Peyer's patch (tissue), 4 donors: ENCODE results near the gene CACNA2D3. TPM values are rescaled to one million over a fixed set of nuclear protein-coding genes. Genes with fewer than 3 reads are reported as not detected.

Experiments
- DNase-seq, 3 donors: peaks; one replicate each; pipeline ENCODE4 v3.0.0-alpha.2; 2017 to 2019
- H3K27ac ChIP-seq, 4 donors: fragments of 200-600 bp; sonication (generic); one replicate each; pipeline ENCODE4 v1.5.1; 2016 to 2019
- H3K27me3 ChIP-seq, 2 donors: fragments of 200-600 bp; sonication (generic); one replicate each; pipeline ENCODE4 v1.5.1; 2019
- H3K36me3 ChIP-seq, 3 donors: fragments of 200-600 bp; sonication (generic); one replicate each; pipeline ENCODE4 v1.5.1; 2016 to 2019
- H3K4me1 ChIP-seq, 4 donors: fragments of 200-600 bp; sonication (generic); one replicate each; pipeline ENCODE4 v1.5.1; 2016 to 2019
- H3K4me3 ChIP-seq, 4 donors: fragments of 200-600 bp; sonication (generic); 1 replicate in 3 of 4; 2 replicates in 1 of 4; pipeline ENCODE4 v1.5.1; 2016 to 2019; ENCODE audit warnings: mild to moderate bottlenecking in 1 of 4
- H3K9me3 ChIP-seq, 4 donors: fragments of 200-600 bp; sonication (generic); one replicate each; pipeline ENCODE4 v1.5.1; 2016 to 2019; ENCODE audit warnings: mild to moderate bottlenecking in 1 of 4
- POLR2A ChIP-seq, 2 donors: fragments of 450-650 bp; IDR thresholded peaks; one replicate each; pipeline ENCODE4 v1.5.1; 2017; ENCODE audit warnings: antibody characterized with exemption in 2 of 2, mild to moderate bottlenecking in 2 of 2, moderate library complexity in 2 of 2
- total RNA-seq, 4 donors: library from RNA; depleted of rRNA; stranded (reverse); fragments of >200 nt; gene quantifications; one replicate each; pipeline ENCODE4 v1.1.0, GENCODE V29; 2016
- TF ChIP-seq, protein P1 (sequence below), 6 experiments: fragments of 450-650 bp in 4 of 6; fragments of 200-600 bp in 2 of 6; sonication (generic) in 1 of 6; IDR thresholded peaks; one replicate each; pipeline ENCODE4 v1.5.1; 2017 to 2019; ENCODE audit warnings: antibody characterized with exemption in 6 of 6, mild to moderate bottlenecking in 3 of 6, moderate library complexity in 1 of 6

CACNA2D3 gene
- total RNA-seq, 4 donors from 2014 or later = 0.27 to 5.0 TPM; not detected in 2

- Histone ChIP-seq H3K9me3 (no peaks in the 10 kb centered on the region), H3K27ac (no peak overlapping the region), H3K4me3 (no peak overlapping the region), H3K4me1 (no peaks in the 10 kb centered on the region), H3K27me3 (no peaks in the 10 kb centered on the region), H3K36me3 (no peaks in the 10 kb centered on the region)
- DNase-seq = no peak
- TF ChIP-seq POLR2A (IDR thresholded peaks at IDR 0.05) = no peak
- TF ChIP-seq, protein P1, sequence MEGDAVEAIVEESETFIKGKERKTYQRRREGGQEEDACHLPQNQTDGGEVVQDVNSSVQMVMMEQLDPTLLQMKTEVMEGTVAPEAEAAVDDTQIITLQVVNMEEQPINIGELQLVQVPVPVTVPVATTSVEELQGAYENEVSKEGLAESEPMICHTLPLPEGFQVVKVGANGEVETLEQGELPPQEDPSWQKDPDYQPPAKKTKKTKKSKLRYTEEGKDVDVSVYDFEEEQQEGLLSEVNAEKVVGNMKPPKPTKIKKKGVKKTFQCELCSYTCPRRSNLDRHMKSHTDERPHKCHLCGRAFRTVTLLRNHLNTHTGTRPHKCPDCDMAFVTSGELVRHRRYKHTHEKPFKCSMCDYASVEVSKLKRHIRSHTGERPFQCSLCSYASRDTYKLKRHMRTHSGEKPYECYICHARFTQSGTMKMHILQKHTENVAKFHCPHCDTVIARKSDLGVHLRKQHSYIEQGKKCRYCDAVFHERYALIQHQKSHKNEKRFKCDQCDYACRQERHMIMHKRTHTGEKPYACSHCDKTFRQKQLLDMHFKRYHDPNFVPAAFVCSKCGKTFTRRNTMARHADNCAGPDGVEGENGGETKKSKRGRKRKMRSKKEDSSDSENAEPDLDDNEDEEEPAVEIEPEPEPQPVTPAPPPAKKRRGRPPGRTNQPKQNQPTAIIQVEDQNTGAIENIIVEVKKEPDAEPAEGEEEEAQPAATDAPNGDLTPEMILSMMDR (IDR thresholded peaks at IDR 0.05) = no peak
Observed at GRCh38 chr3:54574906-54575617, 452.7 kb downstream of the CACNA2D3 start.

DNA sequence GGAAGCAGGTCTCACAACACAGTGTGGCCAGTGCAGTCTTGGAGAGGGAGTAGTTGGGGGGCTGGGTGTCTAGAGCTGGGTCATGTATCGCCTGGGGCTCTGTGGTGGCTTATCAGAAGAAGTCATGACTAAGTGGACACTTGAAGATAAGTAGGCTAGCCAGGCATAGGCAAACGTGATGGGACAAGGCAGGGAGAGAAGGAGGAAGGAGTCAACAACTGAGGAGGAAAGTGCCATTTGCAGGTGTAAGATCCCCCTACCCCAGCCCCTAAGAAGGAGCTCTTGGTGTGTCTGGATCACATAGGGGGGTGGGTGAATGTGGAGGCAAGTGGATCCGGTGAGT is 453.2 kb downstream of the CACNA2D3 start:
- TF ChIP-seq, protein P1 (IDR thresholded peaks at IDR 0.05) = no peak
- TF ChIP-seq POLR2A (IDR thresholded peaks at IDR 0.05) = no peak
- Histone ChIP-seq H3K9me3 (no peaks in the 10 kb centered on the region), H3K27me3 (no peaks in the 10 kb centered on the region), H3K27ac (no peak overlapping the region), H3K4me1 (no peaks in the 10 kb centered on the region), H3K36me3 (no peaks in the 10 kb centered on the region), H3K4me3 (no peak overlapping the region)
- no peak for DNase-seq

DNA sequence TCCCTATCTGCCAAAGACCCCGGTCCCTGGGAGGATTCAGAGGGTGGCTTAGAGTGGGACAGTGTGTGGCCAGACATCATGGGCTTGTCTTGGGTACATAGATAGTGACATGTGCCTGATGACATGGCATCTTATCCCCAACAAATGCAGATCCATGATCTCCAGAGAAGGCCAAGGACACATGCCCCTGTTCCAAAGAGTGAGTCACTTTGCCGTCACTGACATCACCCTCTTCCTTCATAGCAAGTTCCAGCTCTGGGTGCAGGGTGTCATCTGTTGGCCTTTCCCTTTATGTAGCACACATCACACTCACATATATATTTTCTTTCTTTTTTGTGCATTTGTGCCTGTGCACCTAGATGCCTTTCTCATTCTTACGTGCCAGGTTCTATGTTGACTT is 455.0 kb downstream of the CACNA2D3 start:
- Histone ChIP-seq H3K27ac (no peak overlapping the region), H3K4me1 (no peaks in the 10 kb centered on the region), H3K4me3 (no peak overlapping the region), H3K36me3 (no peaks in the 10 kb centered on the region), H3K27me3 (no peaks in the 10 kb centered on the region), H3K9me3 (no peaks in the 10 kb centered on the region)
- DNase-seq = no peak
- no peak for TF ChIP-seq POLR2A (IDR thresholded peaks at IDR 0.05)

- H3K27ac ChIP-seq = no peak overlapping the region
Observed at GRCh38 chr3:54578417-54578816, 456.1 kb downstream of the CACNA2D3 start.

DNA sequence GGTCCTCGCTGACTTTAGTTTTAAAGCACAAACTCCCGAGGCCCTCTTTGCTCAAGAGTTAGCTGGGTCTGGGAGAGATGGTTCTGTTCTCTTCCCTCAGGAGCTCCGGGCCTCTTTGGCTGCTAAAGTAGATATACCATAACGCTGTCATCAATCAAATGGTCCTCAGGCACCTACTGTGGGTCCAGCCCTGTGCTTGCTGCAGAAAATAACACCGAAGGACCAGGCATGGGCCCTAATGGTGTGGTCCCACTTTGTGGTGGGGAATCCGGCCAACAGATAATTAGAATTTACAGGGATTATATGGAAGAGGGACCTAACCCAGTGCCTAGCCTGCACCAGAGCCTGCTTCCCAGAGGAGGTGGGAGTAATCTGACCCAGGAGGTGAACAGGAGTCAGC is 458.1 kb downstream of the CACNA2D3 start:
- Histone ChIP-seq H3K9me3 (peaks cover 0 to 1% (median 0%) of the 10 kb centered on the region in 4 donors), H3K27me3 (no peaks in the 10 kb centered on the region)

More at GRCh38 chr3:54578417-54578816, 456.1 kb downstream of the CACNA2D3 start:
- no peak for DNase-seq
- H3K4me1 ChIP-seq = no peaks in the 10 kb centered on the region
- no peak overlapping the region for H3K4me3 ChIP-seq
- H3K9me3 ChIP-seq = no peaks in the 10 kb centered on the region
- H3K27me3 ChIP-seq = no peaks in the 10 kb centered on the region
- no peak for TF ChIP-seq POLR2A (IDR thresholded peaks at IDR 0.05)
- TF ChIP-seq, protein P1 (IDR thresholded peaks at IDR 0.05) = no peak
- H3K36me3 ChIP-seq = no peaks in the 10 kb centered on the region

DNA sequence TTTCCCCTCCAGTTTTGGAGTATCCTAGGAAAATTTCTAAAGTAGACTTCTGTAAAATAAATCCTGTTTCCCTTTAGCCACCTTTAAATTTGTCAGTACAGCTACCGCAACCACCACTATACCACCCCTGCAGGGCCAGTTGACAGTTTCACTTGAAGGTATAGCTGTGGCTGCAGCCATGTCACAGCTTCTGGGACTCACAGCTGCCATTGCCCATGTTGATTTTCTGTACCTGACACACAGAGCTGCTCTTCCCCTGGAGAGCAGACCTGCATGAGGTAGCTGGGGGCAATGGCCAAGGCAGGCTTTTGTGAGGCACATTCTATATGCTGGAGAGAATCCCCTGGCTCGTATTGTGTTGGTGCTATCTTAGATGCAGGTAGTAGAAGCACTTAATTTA is 460.1 kb downstream of the CACNA2D3 start:
- no peak for TF ChIP-seq POLR2A (IDR thresholded peaks at IDR 0.05)
- TF ChIP-seq, protein P1 (IDR thresholded peaks at IDR 0.05) = no peak
- peaks cover 0 to 4% (median 0%) of the 10 kb centered on the region in 4 donors for H3K9me3 ChIP-seq
- H3K4me3 ChIP-seq = no peak overlapping the region
- no peak for DNase-seq
- no peaks in the 10 kb centered on the region for H3K27me3 ChIP-seq
- H3K4me1 ChIP-seq = no peaks in the 10 kb centered on the region
- H3K36me3 ChIP-seq = no peaks in the 10 kb centered on the region
- H3K27ac ChIP-seq = no peak overlapping the region

More for the DNA sequence above, 458.1 kb downstream of the CACNA2D3 start:
- no peak for TF ChIP-seq POLR2A (IDR thresholded peaks at IDR 0.05)
- TF ChIP-seq, protein P1 (IDR thresholded peaks at IDR 0.05) = no peak
- no peak overlapping the region for H3K27ac ChIP-seq
- no peak for DNase-seq
- H3K36me3 ChIP-seq = no peaks in the 10 kb centered on the region
- H3K4me1 ChIP-seq = no peaks in the 10 kb centered on the region
- H3K4me3 ChIP-seq = no peak overlapping the region
